Stimulated activated CD8-positive, alpha-beta memory T cell treated with anti-CD3 and anti-CD28 coated beads, Interleukin-7, amount 100 ng/mL, for 1 hour (primary cell): Measurements from ENCODE around the gene SNRNP200.
"Not testable (repeated sequence)": the region's sequence is repeated elsewhere in the genome, so short reads cannot be mapped to it uniquely, and the experiment has no call there.

Experiments
- DNase-seq, 2 donors: peaks; one replicate each; pipeline ENCODE4 v3.0.0-alpha.2; 2020; ENCODE audit warnings: low read depth in 2 of 2

Gene SNRNP200

GRCh38 chr2:96325041-96325883 is 19.9 kb upstream of the SNRNP200 start, which contains the start of gene ITPRIPL1:
Gene ITPRIPL1, plus strand, starts transcription at chr2:96325317. Its CDS starts 523 bp downstream, at chr2:96325840.
- DNase-seq, result no peak

GRCh38 chr2:96324721-96325040 is 19.3 kb upstream of the SNRNP200 start:
- DNase-seq, result no peak

GRCh38 chr2:96323849-96324248 is 18.5 kb upstream of the SNRNP200 start:
- DNase-seq, result no peak

GRCh38 chr2:96320728-96321622 is 15.6 kb upstream of the SNRNP200 start:
- no peak for DNase-seq

GRCh38 chr2:96320326-96320725 is 15.0 kb upstream of the SNRNP200 start:
- DNase-seq, result no peak

GRCh38 chr2:96319396-96319795 is 14.1 kb upstream of the SNRNP200 start:
- DNase-seq, result no peak

- DNase-seq, result no peak
Measured at GRCh38 chr2:96318723-96319122, 13.4 kb upstream of the SNRNP200 start.

- no peak for DNase-seq
Measured at GRCh38 chr2:96317584-96317997, 12.2 kb upstream of the SNRNP200 start.

GRCh38 chr2:96316999-96317398 is 11.7 kb upstream of the SNRNP200 start:
- DNase-seq, result no peak

GRCh38 chr2:96315400-96316071 is 10.2 kb upstream of the SNRNP200 start:
- no peak for DNase-seq

- DNase-seq, result no peak
Measured at GRCh38 chr2:96315005-96315399, 9.7 kb upstream of the SNRNP200 start.

GRCh38 chr2:96308248-96308647 is 2.9 kb upstream of the SNRNP200 start:
- DNase-seq, result no peak

GRCh38 chr2:96306370-96306769 is 1.0 kb upstream of the SNRNP200 start:
- no peak for DNase-seq

- DNase-seq, result no peak
Measured at GRCh38 chr2:96305979-96306308, 598 bp upstream of the SNRNP200 start.

GRCh38 chr2:96304606-96305005 is 740 bp downstream of the SNRNP200 start:
- DNase-seq, result no peak

- no peak for DNase-seq
Measured at GRCh38 chr2:96301865-96302264, 3.5 kb downstream of the SNRNP200 start.

- DNase-seq, result no peak
Measured at GRCh38 chr2:96296925-96297324, 8.4 kb downstream of the SNRNP200 start.

GRCh38 chr2:96294271-96294670 is 11.1 kb downstream of the SNRNP200 start:
- DNase-seq, result not testable (repeated sequence)

GRCh38 chr2:96291751-96292150 is 13.6 kb downstream of the SNRNP200 start:
- no peak for DNase-seq

- DNase-seq, result no peak
Measured at GRCh38 chr2:96287273-96287856, 18.0 kb downstream of the SNRNP200 start.

GRCh38 chr2:96276787-96277499 is 28.4 kb downstream of the SNRNP200 start:
- DNase-seq, result no peak
